HepG2 (cell line): Measurements from ENCODE around the gene SREK1. TPM values are rescaled to one million over a fixed set of nuclear protein-coding genes. Genes with fewer than 3 reads are reported as not detected.

ENCODE experiments used
- AKAP8 ChIP-seq: sonication (generic); formaldehyde crosslinking; IDR thresholded peaks from 2 replicates; pipeline ENCODE4 v1.5.1; 2020; ENCODE audit warnings: mild to moderate bottlenecking, missing genetic modification reagents
- ARID5B ChIP-seq: IDR thresholded peaks from 2 replicates; pipeline ENCODE4 v1.4.0; 2020; ENCODE audit warnings: mild to moderate bottlenecking, missing genetic modification reagents
- EEA1 ChIP-seq: sonication (generic); formaldehyde crosslinking; IDR thresholded peaks from 2 replicates; pipeline ENCODE4 v1.5.1; 2020; ENCODE audit warnings: mild to moderate bottlenecking, missing genetic modification reagents, borderline replicate concordance
- KDM4B ChIP-seq: sonication (generic); formaldehyde crosslinking; IDR thresholded peaks from 2 replicates; pipeline ENCODE4 v1.4.0; 2020; ENCODE audit warnings: missing genetic modification reagents
- NCOA2 ChIP-seq: sonication (generic); formaldehyde crosslinking; IDR thresholded peaks from 2 replicates; pipeline ENCODE4 v1.8.0; 2022; ENCODE audit warnings: inconsistent platforms
- RBAK ChIP-seq: sonication (generic); formaldehyde crosslinking; IDR thresholded peaks from 2 replicates; pipeline ENCODE4 v1.5.1; 2020; ENCODE audit warnings: mild to moderate bottlenecking, missing genetic modification reagents
- SMAD1 ChIP-seq: sonication (generic); formaldehyde crosslinking; IDR thresholded peaks from 2 replicates; pipeline ENCODE4 v1.4.0; 2020; ENCODE audit warnings: missing genetic modification reagents, low read depth, mild to moderate bottlenecking, borderline replicate concordance
- STAT5B ChIP-seq: sonication (generic); formaldehyde crosslinking; IDR thresholded peaks from 2 replicates; pipeline ENCODE4 v1.4.0; 2020; ENCODE audit warnings: missing genetic modification reagents
- ZNF17 ChIP-seq: sonication (generic); formaldehyde crosslinking; IDR thresholded peaks from 2 replicates; pipeline ENCODE4 v1.5.0; 2020; ENCODE audit warnings: mild to moderate bottlenecking, missing genetic modification reagents
- ZNF354B ChIP-seq: sonication (generic); formaldehyde crosslinking; IDR thresholded peaks from 2 replicates; pipeline ENCODE4 v1.8.0; 2022; ENCODE audit warnings: mild to moderate bottlenecking, missing genetic modification reagents
- ZNF83 ChIP-seq: sonication (generic); formaldehyde crosslinking; IDR thresholded peaks from 2 replicates; pipeline ENCODE4 v1.4.0; 2020; ENCODE audit warnings: missing genetic modification reagents, mild to moderate bottlenecking, borderline replicate concordance
- polyA plus RNA-seq, 8 experiments: library from polyadenylated mRNA; depleted of rRNA in 3 of 8; stranded (reverse) in 7 of 8; unstranded in 1 of 8; fragments of >200 nt; fragmentation: Illumina TruSeq in 4 of 8; extraction: Trizol in 4 of 8; gene quantifications; 2 replicates each; pipeline versions ENCODE4 v1.2.1 to v1.2.3, GENCODE V29; 2011 to 2016; ENCODE audit warnings: low read depth in 4 of 8, missing spikeins in 1 of 8, mixed read lengths in 1 of 8; ENCODE audit not compliant: insufficient read depth in 1 of 8
- total RNA-seq, 5 experiments: library from RNA; depleted of rRNA; stranded (reverse); fragments of >200 nt; fragmentation: Illumina TruSeq; extraction: Trizol; gene quantifications; 2 replicates each; pipeline ENCODE4 v1.2.3, GENCODE V29; 2016; ENCODE audit warnings: low read depth in 1 of 5

SREK1 gene
- total and polyA plus RNA-seq, 2 of the 13 experiments (the other 11 are each of a cell fraction or from before 2014, with no cell fraction given): 60.6 to 90.9 TPM

GRCh38 chr5:66180282-66181155, 36.4 kb downstream of the SREK1 start (continued):
- TF ChIP-seq ARID5B (CRISPR knock-in tag): no peak
- no peak for TF ChIP-seq STAT5B (CRISPR knock-in tag)
- TF ChIP-seq ZNF17 (CRISPR knock-in tag): no peak
- TF ChIP-seq ZNF83 (CRISPR knock-in tag): no peak
- TF ChIP-seq AKAP8 (CRISPR knock-in tag): no peak
- no peak for TF ChIP-seq ZNF354B
- TF ChIP-seq EEA1 (CRISPR knock-in tag): no peak
- TF ChIP-seq NCOA2 (CRISPR knock-in tag): no peak
- TF ChIP-seq KDM4B (CRISPR knock-in tag): no peak
- TF ChIP-seq RBAK (CRISPR knock-in tag): no peak
- no peak for TF ChIP-seq SMAD1
